HG02943 (cell line): Measurements from ENCODE around the gene ARMC9.
A peak's percentile ranks its signal among the peaks of the same experiment; 100 is the strongest.
"Not testable (repeated sequence)": the region's sequence is repeated elsewhere in the genome, so short reads cannot be mapped to it uniquely, and the experiment has no call there.

Source experiments
- ATAC-seq: cut with Tn5 transposase; IDR thresholded peaks from one replicate; pipeline ENCODE4 v1.9.1; 2021; ENCODE audit warnings: mild to moderate bottlenecking, low read depth, moderate library complexity; ENCODE audit not compliant: unreplicated experiment

Gene ARMC9

GRCh38 chr2:231359441-231359840, 161.0 kb downstream of the ARMC9 start:
- ATAC-seq: no peak

GRCh38 chr2:231359948-231360347, 161.5 kb downstream of the ARMC9 start:
- no peak for ATAC-seq

- ATAC-seq: no peak
Observed at GRCh38 chr2:231360401-231360800, 162.0 kb downstream of the ARMC9 start.

- ATAC-seq: no peak
Observed at GRCh38 chr2:231360881-231361371, 162.5 kb downstream of the ARMC9 start.

GRCh38 chr2:231361701-231362554, 163.5 kb downstream of the ARMC9 start:
- ATAC-seq: peak; percentile 86

GRCh38 chr2:231362555-231363184, 164.2 kb downstream of the ARMC9 start:
- no peak for ATAC-seq

GRCh38 chr2:231364061-231364460, 165.6 kb downstream of the ARMC9 start:
- no peak for ATAC-seq

- no peak for ATAC-seq
Observed at GRCh38 chr2:231364961-231365810, 166.8 kb downstream of the ARMC9 start.

GRCh38 chr2:231367178-231367577, 168.7 kb downstream of the ARMC9 start:
- ATAC-seq: no peak

- no peak for ATAC-seq
Observed at GRCh38 chr2:231369580-231370428, 171.4 kb downstream of the ARMC9 start.

- ATAC-seq: no peak
Observed at GRCh38 chr2:231370429-231370748, 172.0 kb downstream of the ARMC9 start.

GRCh38 chr2:231370749-231371429, 172.5 kb downstream of the ARMC9 start:
- ATAC-seq: no peak

GRCh38 chr2:231371430-231372054, 173.1 kb downstream of the ARMC9 start:
- ATAC-seq: no peak

GRCh38 chr2:231372326-231372725, 173.9 kb downstream of the ARMC9 start:
- ATAC-seq: no peak

- no peak for ATAC-seq
Observed at GRCh38 chr2:231373184-231373583, 174.8 kb downstream of the ARMC9 start.

- no peak for ATAC-seq
Observed at GRCh38 chr2:231373786-231374349, 175.4 kb downstream of the ARMC9 start.

- ATAC-seq: no peak
Observed at GRCh38 chr2:231374771-231375170, 176.3 kb downstream of the ARMC9 start.

GRCh38 chr2:231375994-231376615, 177.7 kb downstream of the ARMC9 start:
- ATAC-seq: not testable (repeated sequence)
